Measurements from ENCODE around the gene PHC1.

Gene PHC1

DNA sequence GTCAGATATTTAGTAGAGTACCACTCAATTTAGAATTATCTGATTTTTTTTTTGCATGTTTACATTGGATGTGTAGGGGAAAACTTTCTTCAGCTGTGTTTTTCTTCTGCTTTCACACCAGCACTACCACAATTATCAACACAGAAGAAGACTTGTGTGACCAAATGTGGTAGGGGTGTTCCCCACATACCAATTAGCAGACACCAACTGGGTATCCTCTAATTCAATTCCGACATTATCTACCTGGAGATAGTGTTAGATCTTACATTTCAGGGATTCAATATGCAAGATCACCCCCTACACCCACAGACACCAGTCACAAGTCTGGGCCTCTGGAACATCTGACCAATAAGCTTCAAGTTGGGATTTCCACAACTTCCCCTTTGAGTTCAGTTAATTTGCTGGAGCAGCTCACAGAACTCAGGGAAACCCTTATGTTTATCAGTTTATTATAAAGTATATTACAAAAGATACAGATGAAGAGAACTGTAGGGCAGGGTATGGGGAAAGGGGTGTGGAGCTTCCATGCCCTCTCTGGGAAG is 71.0 kb downstream of the PHC1 start:
- H3K4me3 ChIP-seq (replicated peaks in 1 of 2; ENCODE audit: low read depth in 2 of 2, low read length in 2 of 2), result no peak overlapping the region
- DNase-seq (ENCODE audit: low read depth in 2 of 2), result no peak
- TF ChIP-seq, protein P1, sequence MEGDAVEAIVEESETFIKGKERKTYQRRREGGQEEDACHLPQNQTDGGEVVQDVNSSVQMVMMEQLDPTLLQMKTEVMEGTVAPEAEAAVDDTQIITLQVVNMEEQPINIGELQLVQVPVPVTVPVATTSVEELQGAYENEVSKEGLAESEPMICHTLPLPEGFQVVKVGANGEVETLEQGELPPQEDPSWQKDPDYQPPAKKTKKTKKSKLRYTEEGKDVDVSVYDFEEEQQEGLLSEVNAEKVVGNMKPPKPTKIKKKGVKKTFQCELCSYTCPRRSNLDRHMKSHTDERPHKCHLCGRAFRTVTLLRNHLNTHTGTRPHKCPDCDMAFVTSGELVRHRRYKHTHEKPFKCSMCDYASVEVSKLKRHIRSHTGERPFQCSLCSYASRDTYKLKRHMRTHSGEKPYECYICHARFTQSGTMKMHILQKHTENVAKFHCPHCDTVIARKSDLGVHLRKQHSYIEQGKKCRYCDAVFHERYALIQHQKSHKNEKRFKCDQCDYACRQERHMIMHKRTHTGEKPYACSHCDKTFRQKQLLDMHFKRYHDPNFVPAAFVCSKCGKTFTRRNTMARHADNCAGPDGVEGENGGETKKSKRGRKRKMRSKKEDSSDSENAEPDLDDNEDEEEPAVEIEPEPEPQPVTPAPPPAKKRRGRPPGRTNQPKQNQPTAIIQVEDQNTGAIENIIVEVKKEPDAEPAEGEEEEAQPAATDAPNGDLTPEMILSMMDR (IDR thresholded peaks at IDR 0.05; ENCODE audit: low read depth, low read length), result no peak

DNA sequence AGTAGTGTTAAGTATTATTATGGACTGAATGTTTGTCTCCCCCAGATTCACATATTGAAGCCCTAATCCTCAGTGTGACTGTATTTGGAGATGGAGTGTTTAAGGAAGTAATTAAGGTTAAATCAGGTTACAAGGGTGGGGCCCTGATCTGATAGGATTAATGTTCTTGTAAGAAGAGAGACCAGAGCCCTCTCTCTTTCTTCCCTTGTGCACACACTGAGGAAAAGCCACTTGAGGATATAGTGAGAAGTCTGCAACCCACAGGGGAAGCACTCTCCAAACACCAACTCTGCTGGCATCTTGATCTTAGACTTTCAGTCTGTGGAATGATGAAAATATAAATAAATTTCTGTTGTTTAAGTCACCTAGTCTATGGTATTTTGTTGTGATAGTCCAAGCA is 72.9 kb downstream of the PHC1 start:
- no peak overlapping the region for H3K4me3 ChIP-seq (replicated peaks in 1 of 2; ENCODE audit: low read depth in 2 of 2, low read length in 2 of 2)
- DNase-seq (ENCODE audit: low read depth in 2 of 2), result no peak
- TF ChIP-seq, protein P1 (IDR thresholded peaks at IDR 0.05; ENCODE audit: low read depth, low read length), result no peak

DNA sequence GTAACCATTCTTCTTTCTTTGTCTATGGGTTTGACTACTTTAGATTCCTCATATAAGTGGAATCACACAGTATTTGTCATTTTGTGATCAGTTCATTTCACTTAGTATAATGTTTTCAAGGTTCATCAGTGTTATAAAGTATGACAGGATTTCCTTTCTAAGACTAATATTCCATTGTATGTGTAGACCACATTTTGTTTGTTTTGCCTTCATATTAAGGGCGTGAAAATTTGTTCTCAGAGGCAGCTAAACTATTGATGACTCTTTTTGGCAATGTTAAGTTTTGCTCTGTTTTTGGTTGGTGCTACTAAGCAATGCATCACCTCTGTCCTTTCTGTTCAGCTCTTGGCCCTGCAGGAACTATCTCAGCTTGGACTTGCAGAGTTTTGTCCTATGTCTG is 73.4 kb downstream of the PHC1 start:
- H3K4me3 ChIP-seq (replicated peaks in 1 of 2; ENCODE audit: low read depth in 2 of 2, low read length in 2 of 2), result no peak overlapping the region
- DNase-seq (ENCODE audit: low read depth in 2 of 2), result no peak
- TF ChIP-seq, protein P1 (IDR thresholded peaks at IDR 0.05; ENCODE audit: low read depth, low read length), result no peak

DNA sequence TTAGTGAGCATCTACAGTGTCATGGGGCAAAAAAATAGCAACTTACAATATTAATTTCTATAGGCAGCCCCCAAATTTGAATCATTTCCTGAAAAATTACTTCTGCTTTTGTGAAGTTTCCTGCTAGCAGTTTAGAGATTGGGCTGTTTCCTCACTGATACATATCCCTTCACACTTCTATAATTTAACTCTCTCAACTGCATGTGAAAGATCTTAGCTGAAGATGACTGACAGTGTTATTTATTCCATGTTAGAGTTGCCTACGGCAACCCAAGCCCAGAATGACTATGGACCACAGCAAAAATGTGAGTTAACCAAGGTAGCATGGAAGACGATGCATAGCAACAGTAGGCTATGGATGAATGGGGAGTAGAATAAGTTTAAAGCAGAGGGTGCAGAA is 75.1 kb downstream of the PHC1 start, which contains the start of gene KLRG1:
Gene KLRG1, plus strand, starts transcription at position 134 of the 400 bp plus-strand sequence. Its CDS starts 90 bp downstream, at position 224.
- DNase-seq (ENCODE audit: low read depth in 2 of 2), result no peak
- no peak within 1 kb of the TSS for H3K4me3 ChIP-seq (replicated peaks in 1 of 2; ENCODE audit: low read depth in 2 of 2, low read length in 2 of 2)
- TF ChIP-seq, protein P1 (IDR thresholded peaks at IDR 0.05; ENCODE audit: low read depth, low read length), result no peak
